H1 (cell line): ENCODE measurements around the gene TECPR2. TPM values are rescaled to one million over a fixed set of nuclear protein-coding genes. Genes with fewer than 3 reads are reported as not detected.
A peak's percentile ranks its signal among the peaks of the same experiment; 100 is the strongest.

Experiments
- CTCF ChIA-PET: fragments of 300-600 bp; sonication (Branson Sonifier 250); formaldehyde crosslinking; loops from one replicate; lab custom pipeline; 2021; ENCODE audit not compliant: partially characterized antibody; lab: Charles Lee
- POLR2A ChIA-PET: fragments of 300-600 bp; sonication (Branson Sonifier 250); formaldehyde crosslinking; loops from one replicate; lab custom pipeline; 2021; ENCODE audit warnings: inconsistent platforms; ENCODE audit not compliant: partially characterized antibody; lab: Charles Lee
- DNase-seq, 2 experiments: peaks; one replicate each; pipeline versions ENCODE4 v3.0.0 to v3.0.0-alpha.2; 2010 to 2022; ENCODE audit warnings: low spot score in 2 of 2, low read depth in 1 of 2, mixed read lengths in 1 of 2
- FAIRE-seq: peaks from 2 replicates; lab custom pipeline; 2011; peaks lifted over from hg19 to GRCh38; lab: Jason Lieb, UNC
- H2AFZ ChIP-seq: 2 replicates; pipeline ENCODE4 v1.8.1; 2012; ENCODE audit warnings: low read length, inconsistent platforms
- H2AK5ac ChIP-seq: 2 replicates; pipeline ENCODE4 v1.6.1; 2013; ENCODE audit warnings: low read depth, low read length
- H2BK120ac ChIP-seq: replicated peaks from 2 replicates; pipeline ENCODE3; 2013; ENCODE audit warnings: low read depth, low read length, inconsistent platforms
- H2BK12ac ChIP-seq: 2 replicates; pipeline ENCODE4 v1.6.1; 2013; ENCODE audit warnings: low read depth, low read length
- H2BK15ac ChIP-seq: 2 replicates; pipeline ENCODE4 v1.6.1; 2013; ENCODE audit warnings: low read length
- H2BK20ac ChIP-seq: 2 replicates; pipeline ENCODE4 v1.6.1; 2013; ENCODE audit warnings: low read length
- H2BK5ac ChIP-seq: 2 replicates; pipeline ENCODE4 v1.6.1; 2013; ENCODE audit warnings: low read depth, low read length
- H3K14ac ChIP-seq: 2 replicates; pipeline ENCODE4 v1.6.1; 2013; ENCODE audit warnings: inconsistent platforms; ENCODE audit not compliant: insufficient read length
- H3K18ac ChIP-seq: 2 replicates; pipeline ENCODE4 v1.6.1; 2013; ENCODE audit warnings: low read length; ENCODE audit errors: extremely low read depth
- H3K23ac ChIP-seq: 2 replicates; pipeline ENCODE4 v1.6.1; 2013; ENCODE audit warnings: inconsistent platforms; ENCODE audit not compliant: insufficient read length
- H3K23me2 ChIP-seq: 2 replicates; pipeline ENCODE4 v1.6.1; 2013; ENCODE audit warnings: low read depth, low read length
- H3K27ac ChIP-seq: 2 replicates; pipeline ENCODE4 v1.6.1; 2011; ENCODE audit warnings: low read depth, low read length, inconsistent platforms
- H3K27me3 ChIP-seq, 4 experiments: replicated peaks in 1 of 4; 1 replicate in 1 of 4; 2 replicates in 3 of 4; pipeline versions ENCODE4 v1.6.1 to v1.8.1; 2011 to 2013; ENCODE audit warnings: low read length in 3 of 4, mild to moderate bottlenecking in 3 of 4, inconsistent platforms in 2 of 4, mixed read lengths in 2 of 4, moderate library complexity in 1 of 4; ENCODE audit not compliant: control insufficient read depth in 3 of 4, insufficient read depth in 3 of 4; ENCODE audit errors: extremely low read depth in 1 of 4
- H3K36me3 ChIP-seq, 4 experiments: 2 replicates each; pipeline versions ENCODE4 v1.6.1 to v1.8.1; 2011 to 2013; ENCODE audit warnings: mild to moderate bottlenecking in 4 of 4, low read length in 3 of 4, moderate library complexity in 2 of 4, control low read depth in 1 of 4, inconsistent platforms in 1 of 4; ENCODE audit not compliant: insufficient read depth in 4 of 4, control insufficient read depth in 2 of 4
- H3K4ac ChIP-seq: replicated peaks from 2 replicates; pipeline ENCODE3; 2013; ENCODE audit warnings: low read length, low read depth, mixed read lengths, inconsistent platforms; ENCODE audit not compliant: insufficient read length
- H3K4me1 ChIP-seq, 4 experiments: replicated peaks in 1 of 4; 1 replicate in 1 of 4; 2 replicates in 3 of 4; pipeline versions ENCODE4 v1.6.1 to v1.8.1; 2011 to 2013; ENCODE audit warnings: low read length in 3 of 4, inconsistent platforms in 2 of 4, mixed read lengths in 1 of 4; ENCODE audit not compliant: insufficient read depth in 4 of 4, control insufficient read depth in 3 of 4
- H3K4me2 ChIP-seq, 2 experiments: 2 replicates each; pipeline versions ENCODE4 v1.6.1 to v1.8.1; 2011 to 2013; ENCODE audit warnings: low read depth in 2 of 2, low read length in 2 of 2, control low read depth in 1 of 2, inconsistent platforms in 1 of 2, mild to moderate bottlenecking in 1 of 2; ENCODE audit not compliant: insufficient read depth in 1 of 2
- H3K4me3 ChIP-seq, 4 experiments: fragments of 200-600, 300-600 bp in 1 of 4; sonication (generic), shearing (Covaris generic), sonication (Bioruptor Twin) in 1 of 4; 2 replicates each; pipeline versions ENCODE4 v1.5.1 to v1.8.1; 2011 to 2016; ENCODE audit warnings: low read length in 4 of 4, low read depth in 3 of 4, control low read depth in 2 of 4, inconsistent platforms in 2 of 4, mild to moderate bottlenecking in 2 of 4, mixed read lengths in 1 of 4, moderate library complexity in 1 of 4; ENCODE audit not compliant: insufficient read depth in 2 of 4; ENCODE audit errors: extremely low read depth in 1 of 4
- H3K56ac ChIP-seq: replicated peaks from 2 replicates; pipeline ENCODE3; 2013; ENCODE audit warnings: low read depth, mild to moderate bottlenecking, mixed read lengths, low read length, inconsistent platforms; ENCODE audit not compliant: insufficient read length
- H3K79me1 ChIP-seq: 2 replicates; pipeline ENCODE4 v1.6.1; 2013; ENCODE audit warnings: low read depth, low read length, control low read depth
- H3K79me2 ChIP-seq, 2 experiments: 2 replicates each; pipeline versions ENCODE4 v1.6.1 to v1.8.1; 2012 to 2013; ENCODE audit warnings: low read length in 2 of 2, mild to moderate bottlenecking in 2 of 2, inconsistent platforms in 1 of 2; ENCODE audit not compliant: insufficient read depth in 2 of 2, control insufficient read depth in 1 of 2
- H3K9ac ChIP-seq, 4 experiments: replicated peaks in 1 of 4; 1 replicate in 1 of 4; 2 replicates in 3 of 4; pipeline versions ENCODE4 v1.6.1 to v1.8.1; 2011 to 2013; ENCODE audit warnings: low read depth in 3 of 4, low read length in 3 of 4, control low read depth in 2 of 4, mild to moderate bottlenecking in 2 of 4, moderate library complexity in 2 of 4, inconsistent platforms in 1 of 4; ENCODE audit errors: extremely low read depth in 1 of 4
- H3K9me3 ChIP-seq, 2 experiments: 2 replicates each; pipeline versions ENCODE4 v1.6.1 to v1.8.1; 2012 to 2013; ENCODE audit warnings: mild to moderate bottlenecking in 2 of 2, moderate library complexity in 2 of 2, control low read depth in 1 of 2, inconsistent platforms in 1 of 2, low read depth in 1 of 2, low read length in 1 of 2, mixed read lengths in 1 of 2; ENCODE audit not compliant: insufficient read depth in 2 of 2
- H4K20me1 ChIP-seq, 2 experiments: replicated peaks in 1 of 2; 2 replicates each; pipeline versions ENCODE3 to v1.8.1; 2011 to 2013; ENCODE audit warnings: inconsistent platforms in 2 of 2, low read length in 2 of 2, mild to moderate bottlenecking in 1 of 2; ENCODE audit not compliant: insufficient read depth in 2 of 2, control insufficient read depth in 1 of 2
- H4K5ac ChIP-seq: 2 replicates; pipeline ENCODE4 v1.6.1; 2013; ENCODE audit warnings: low read length, low read depth, mixed read lengths, inconsistent platforms; ENCODE audit not compliant: insufficient read length
- H4K8ac ChIP-seq: 2 replicates; pipeline ENCODE4 v1.8.0; 2013; ENCODE audit warnings: mild to moderate bottlenecking, moderate library complexity, low read length, inconsistent platforms; ENCODE audit not compliant: insufficient read depth; ENCODE audit errors: extremely low read depth
- H4K91ac ChIP-seq: replicated peaks from 2 replicates; pipeline ENCODE3; 2013; ENCODE audit warnings: low read length, mixed read lengths, inconsistent platforms; ENCODE audit not compliant: insufficient read length
- BACH1 ChIP-seq: IDR thresholded peaks from 2 replicates; pipeline ENCODE4 v1.6.1; 2012; ENCODE audit warnings: low read length, improper control_type of control experiment
- HDAC6 ChIP-seq: IDR thresholded peaks from one replicate; pipeline ENCODE4 v1.7.1; 2012; ENCODE audit warnings: low read depth, mild to moderate bottlenecking, inconsistent platforms, low read length, moderate library complexity
- TAF1 ChIP-seq: IDR thresholded peaks from 2 replicates; pipeline ENCODE4 v1.6.1; 2011; ENCODE audit warnings: mild to moderate bottlenecking, low read depth, low read length
- WGBS, 2 experiments: shearing (Covaris generic) in 1 of 2; methylation state at CpG; one replicate each; pipeline versions ENCODE4 v1.1.6 to v1.1.7; 2013 to 2015; ENCODE audit warnings: low lambda C conversion rate in 2 of 2, mixed read lengths in 2 of 2, inconsistent platforms in 1 of 2, low coverage in 1 of 2, missing lambda C conversion rate in 1 of 2; ENCODE audit not compliant: insufficient replicate concordance in 2 of 2, insufficient coverage in 1 of 2, insufficient read length in 1 of 2; ENCODE audit errors: extremely low coverage in 1 of 2, missing lambda C conversion rate in 1 of 2; 5-methylcytosine and 5-hydroxymethylcytosine counted together
- long read RNA-seq, 2 experiments: library from RNA in 1 of 2; library from capped mRNA in 1 of 2; stranded (forward); transcript quantifications; one replicate each; pipeline ENCODE4 v2.0.0, GENCODE V29; 2021; ENCODE audit warnings: inconsistent platforms in 1 of 2
- polyA minus RNA-seq, 3 experiments: library from RNA; depleted of rRNA, polyadenylated mRNA; stranded (reverse); fragments of >200 nt; gene quantifications; 1 replicate in 2 of 3; 2 replicates in 1 of 3; pipeline ENCODE4 v1.2.3, GENCODE V29; 2011
- polyA plus RNA-seq, 7 experiments: library from polyadenylated mRNA; depleted of rRNA in 3 of 7; stranded (reverse) in 5 of 7; unstranded in 2 of 7; fragments of >200 nt in 5 of 7; fragments of 200-250 nt in 2 of 7; gene quantifications; 1 replicate in 5 of 7; 2 replicates in 1 of 7; 4 replicates in 1 of 7; pipeline versions ENCODE4 v1.2.1 to v1.2.3, GENCODE V29; 2011 to 2013; ENCODE audit warnings: missing spikeins in 2 of 7, mixed read lengths in 2 of 7
- total RNA-seq: library from RNA; stranded (reverse); fragmentation: NEBNext Ultra II Directional; extraction: Animal tissue kit (Norgen Biotek cat#: 25700); gene quantifications from 2 replicates; pipeline ENCODE4 v1.2.1, GENCODE V29; 2021

TECPR2 gene, protein sequence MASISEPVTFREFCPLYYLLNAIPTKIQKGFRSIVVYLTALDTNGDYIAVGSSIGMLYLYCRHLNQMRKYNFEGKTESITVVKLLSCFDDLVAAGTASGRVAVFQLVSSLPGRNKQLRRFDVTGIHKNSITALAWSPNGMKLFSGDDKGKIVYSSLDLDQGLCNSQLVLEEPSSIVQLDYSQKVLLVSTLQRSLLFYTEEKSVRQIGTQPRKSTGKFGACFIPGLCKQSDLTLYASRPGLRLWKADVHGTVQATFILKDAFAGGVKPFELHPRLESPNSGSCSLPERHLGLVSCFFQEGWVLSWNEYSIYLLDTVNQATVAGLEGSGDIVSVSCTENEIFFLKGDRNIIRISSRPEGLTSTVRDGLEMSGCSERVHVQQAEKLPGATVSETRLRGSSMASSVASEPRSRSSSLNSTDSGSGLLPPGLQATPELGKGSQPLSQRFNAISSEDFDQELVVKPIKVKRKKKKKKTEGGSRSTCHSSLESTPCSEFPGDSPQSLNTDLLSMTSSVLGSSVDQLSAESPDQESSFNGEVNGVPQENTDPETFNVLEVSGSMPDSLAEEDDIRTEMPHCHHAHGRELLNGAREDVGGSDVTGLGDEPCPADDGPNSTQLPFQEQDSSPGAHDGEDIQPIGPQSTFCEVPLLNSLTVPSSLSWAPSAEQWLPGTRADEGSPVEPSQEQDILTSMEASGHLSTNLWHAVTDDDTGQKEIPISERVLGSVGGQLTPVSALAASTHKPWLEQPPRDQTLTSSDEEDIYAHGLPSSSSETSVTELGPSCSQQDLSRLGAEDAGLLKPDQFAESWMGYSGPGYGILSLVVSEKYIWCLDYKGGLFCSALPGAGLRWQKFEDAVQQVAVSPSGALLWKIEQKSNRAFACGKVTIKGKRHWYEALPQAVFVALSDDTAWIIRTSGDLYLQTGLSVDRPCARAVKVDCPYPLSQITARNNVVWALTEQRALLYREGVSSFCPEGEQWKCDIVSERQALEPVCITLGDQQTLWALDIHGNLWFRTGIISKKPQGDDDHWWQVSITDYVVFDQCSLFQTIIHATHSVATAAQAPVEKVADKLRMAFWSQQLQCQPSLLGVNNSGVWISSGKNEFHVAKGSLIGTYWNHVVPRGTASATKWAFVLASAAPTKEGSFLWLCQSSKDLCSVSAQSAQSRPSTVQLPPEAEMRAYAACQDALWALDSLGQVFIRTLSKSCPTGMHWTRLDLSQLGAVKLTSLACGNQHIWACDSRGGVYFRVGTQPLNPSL (N-terminal part only)
- total RNA-seq = 19.4 and 23.2 TPM in 2 replicates
- polyA plus RNA-seq (2011; rRNA removed) = 6.8 and 9.2 TPM in 2 replicates
- polyA plus RNA-seq (2011; cell fraction: cytosol; rRNA removed) = 11.0 TPM
- polyA plus RNA-seq (2011; cell fraction: nucleus; rRNA removed) = 11.4 TPM
- polyA plus RNA-seq (2012, experiment 1 of 2) = 7.6 to 8.8 TPM (median 8.3 TPM) in 4 replicates
- 4.4 TPM for polyA plus RNA-seq (2012, experiment 2 of 2)
- polyA plus RNA-seq (2013, experiment 1 of 2) = 8.5 TPM
- polyA plus RNA-seq (2013, experiment 2 of 2) = 6.4 TPM
- polyA minus RNA-seq (2011; rRNA and poly(A)+ RNA removed) = 17.1 and 21.0 TPM in 2 replicates
- 10.2 TPM for polyA minus RNA-seq (2011; cell fraction: cytosol; rRNA and poly(A)+ RNA removed)
- polyA minus RNA-seq (2011; cell fraction: nucleus; rRNA and poly(A)+ RNA removed) = 14.1 TPM
- long read RNA-seq, experiment 1, partial matches to known transcripts = 1 of 5 reads
- long read RNA-seq, experiment 1, other reads (novel, unspliced or antisense) = 4 of 5 reads
- long read RNA-seq, experiment 2, partial matches to known transcripts = 1 of 2 reads
- long read RNA-seq, experiment 2, other reads (novel, unspliced or antisense) = 1 of 2 reads

- no peak within 1 kb of the TSS for H4K91ac ChIP-seq
- DNase-seq (peak; percentile 77 to 97), FAIRE-seq (no peak)
- H3K23me2 ChIP-seq = peaks cover 9% of the 10 kb centered on the region
- H3K4me1 ChIP-seq = peaks cover 2 to 10% (median 4%) of the 10 kb centered on the region in 4 experiments; a peak in 4 of 7 replicates
- 0 out of 2 replicates have a peak within 1 kb of the TSS, but pooled peaks have one; percentile 27 for H3K27ac ChIP-seq
- no peaks in the 10 kb centered on the region for H3K9me3 ChIP-seq
- 3% methylated on average over 37 of the region's 58 CpGs; no CpG with 5 or more reads in 1 of the 2 experiments for WGBS, 2 experiments
- H3K4me2 ChIP-seq = peak within 1 kb of the TSS; percentile 93 to 96
- H3K36me3 ChIP-seq = peaks cover 0 to 11% (median 1%) of the 10 kb centered on the region in 4 experiments; a peak in 3 of 8 replicates
- H3K79me1 ChIP-seq = peaks cover 10% of the 10 kb centered on the region
- H3K23ac ChIP-seq = no peak within 1 kb of the TSS
- peak within 1 kb of the TSS; percentile 76 for H3K18ac ChIP-seq
- ChIA-PET CTCF (interaction anchor here (1.1 to 1.8 kb wide), 2 partner anchors 44 to 135 kb away, joined by 4 to 7 read pairs; partner anchors contain the start of gene ZNF839), POLR2A (interaction anchor here (0.5 to 2.0 kb wide), 4 partner anchors 12 to 410 kb away, joined by 3 to 8 read pairs (median 4); no protein-coding TSS in a partner anchor)
- H4K20me1 ChIP-seq = no peaks in the 10 kb centered on the region
- no peak within 1 kb of the TSS for H2BK12ac ChIP-seq
- H2BK20ac ChIP-seq = no peak within 1 kb of the TSS
- H4K8ac ChIP-seq = peak within 1 kb of the TSS; percentile 68
- no peaks in the 10 kb centered on the region for H3K27me3 ChIP-seq
- H2BK5ac ChIP-seq = no peak within 1 kb of the TSS
- no peak within 1 kb of the TSS for H3K56ac ChIP-seq
- H3K4me3 ChIP-seq = peak within 1 kb of the TSS; percentile 68 to 94 (median 86)
- H3K79me2 ChIP-seq = peaks cover 0 to 24% of the 10 kb centered on the region in 2 experiments; a peak in 3 of 4 replicates
- H2BK120ac ChIP-seq = no peak within 1 kb of the TSS
- no peak within 1 kb of the TSS for H2BK15ac ChIP-seq
- no peak within 1 kb of the TSS for H4K5ac ChIP-seq
- no peak within 1 kb of the TSS for H3K14ac ChIP-seq
- no peak within 1 kb of the TSS for H3K4ac ChIP-seq
- H2AK5ac ChIP-seq = no peak within 1 kb of the TSS
- peak within 1 kb of the TSS; percentile 74 to 79 (median 78) for H3K9ac ChIP-seq
- H2AFZ ChIP-seq = peak within 1 kb of the TSS; percentile 80
- no peak for TF ChIP-seq HDAC6
- no peak for TF ChIP-seq BACH1
- TF ChIP-seq TAF1 = peak; percentile 61; the same call in 1 of the 2 replicates
Measured at GRCh38 chr14:102362545-102363181, at the start of gene TECPR2, which contains the start of gene CINP. Gene TECPR2 (plus strand): TSS chr14:102362941. CDS start chr14:102376722, 13,781 bp downstream. Gene CINP (minus strand): TSS chr14:102362890. CDS start chr14:102362851, 39 bp downstream.
